ENCODE results near the gene GSDMA.
A peak's percentile ranks its signal among the peaks of the same experiment; 100 is the strongest.

GSDMA gene

GRCh38 chr17:40021451-40021971 lies 58.7 kb downstream of the GSDMA start:
- in situ Hi-C loops (cut with MboI; ENCODE audit: low sequenced_read_pairs, unreplicated experiment) = no loop called here
- DNase-seq (ENCODE audit: low spot score) = no peak
- no peak for TF ChIP-seq CTCF (IDR thresholded peaks at IDR 0.05; ENCODE audit: borderline replicate concordance, control extremely low read depth, extremely low read depth, insufficient read depth, missing control alignments)

DNA sequence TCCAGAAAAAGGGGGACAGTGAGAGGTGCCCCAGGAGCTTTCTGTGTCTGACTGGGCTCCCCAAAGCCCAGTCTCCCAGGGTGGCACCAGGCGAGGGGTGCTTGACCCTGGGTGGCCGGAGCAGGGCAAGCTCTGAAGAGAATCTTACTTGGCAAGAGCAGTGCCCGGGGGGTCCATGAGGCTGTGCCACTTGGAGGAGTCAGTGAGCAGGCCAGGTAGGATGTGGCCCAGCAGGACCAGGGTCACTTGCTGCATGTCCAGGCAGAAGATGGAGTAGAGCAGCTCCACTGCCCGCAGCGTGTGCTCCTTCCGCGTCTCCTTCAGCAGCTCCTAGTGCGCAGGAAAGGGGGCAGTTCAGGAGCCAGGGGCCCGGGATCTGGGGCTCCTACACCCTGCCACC lies 59.7 kb downstream of the GSDMA start:
- peak; percentile 21 for DNase-seq (ENCODE audit: low spot score)
- in situ Hi-C loops (cut with MboI; ENCODE audit: low sequenced_read_pairs, unreplicated experiment) = no loop called here
- no peak for TF ChIP-seq CTCF (IDR thresholded peaks at IDR 0.05; ENCODE audit: borderline replicate concordance, control extremely low read depth, extremely low read depth, insufficient read depth, missing control alignments)

GRCh38 chr17:40022961-40023541 lies 60.2 kb downstream of the GSDMA start:
- in situ Hi-C loops (cut with MboI; ENCODE audit: low sequenced_read_pairs, unreplicated experiment) = no loop called here
- DNase-seq (ENCODE audit: low spot score) = no peak
- no peak for TF ChIP-seq CTCF (IDR thresholded peaks at IDR 0.05; ENCODE audit: borderline replicate concordance, control extremely low read depth, extremely low read depth, insufficient read depth, missing control alignments)

GRCh38 chr17:40023590-40024292 lies 60.9 kb downstream of the GSDMA start:
- in situ Hi-C loops (cut with MboI; ENCODE audit: low sequenced_read_pairs, unreplicated experiment) = no loop called here
- TF ChIP-seq CTCF (IDR thresholded peaks at IDR 0.05; ENCODE audit: borderline replicate concordance, control extremely low read depth, extremely low read depth, insufficient read depth, missing control alignments) = no peak
- DNase-seq (ENCODE audit: low spot score) = no peak

DNA sequence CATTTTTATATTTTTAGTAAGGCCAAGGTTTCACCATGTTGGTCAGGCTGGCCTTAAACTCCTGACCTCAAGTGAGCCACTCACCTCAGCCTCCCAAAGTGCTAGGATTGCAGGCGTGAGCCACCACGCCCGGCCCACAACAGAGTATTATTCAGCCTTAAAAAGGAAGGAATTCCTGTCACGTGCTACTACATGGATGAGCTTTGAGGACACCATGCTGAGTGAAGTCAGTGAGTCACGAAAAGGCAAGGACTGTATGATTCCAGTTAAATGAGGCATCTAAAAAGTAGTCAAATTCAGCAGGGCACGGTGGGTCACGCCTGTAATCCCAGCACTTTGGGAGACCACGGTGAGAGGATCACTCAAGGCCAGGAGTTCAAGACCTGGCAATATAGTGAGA lies 62.1 kb downstream of the GSDMA start:
- no peak for TF ChIP-seq CTCF (IDR thresholded peaks at IDR 0.05; ENCODE audit: borderline replicate concordance, control extremely low read depth, extremely low read depth, insufficient read depth, missing control alignments)
- in situ Hi-C loops (cut with MboI; ENCODE audit: low sequenced_read_pairs, unreplicated experiment) = no loop called here
- no peak for DNase-seq (ENCODE audit: low spot score)

GRCh38 chr17:40025559-40025958 lies 62.8 kb downstream of the GSDMA start:
- in situ Hi-C loops (cut with MboI; ENCODE audit: low sequenced_read_pairs, unreplicated experiment) = no loop called here
- no peak for TF ChIP-seq CTCF (IDR thresholded peaks at IDR 0.05; ENCODE audit: borderline replicate concordance, control extremely low read depth, extremely low read depth, insufficient read depth, missing control alignments)
- no peak for DNase-seq (ENCODE audit: low spot score)
